Measurements from ENCODE around the gene ENTHD1.

DNA sequence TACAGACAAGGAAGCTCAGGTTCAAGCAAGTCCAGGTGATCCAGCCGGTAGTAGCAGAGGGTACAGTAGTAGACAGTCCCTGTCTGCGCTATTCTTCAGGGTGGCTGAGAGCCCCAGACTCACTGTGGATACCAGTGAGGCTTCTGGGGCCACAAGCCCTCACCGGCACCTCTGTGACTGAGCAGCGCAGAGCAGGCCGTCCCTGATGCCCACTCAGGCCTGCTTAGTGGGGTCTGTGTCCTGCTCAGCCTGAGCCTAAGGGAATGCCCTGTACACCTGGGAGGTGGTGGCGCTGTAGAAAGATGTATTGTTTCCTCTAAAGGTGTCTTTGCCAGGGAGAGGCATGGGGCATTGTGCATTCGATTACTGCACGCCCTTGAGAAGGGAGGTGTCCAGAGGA lies 179.2 kb downstream of the ENTHD1 start:
- TF ChIP-seq, protein P1, sequence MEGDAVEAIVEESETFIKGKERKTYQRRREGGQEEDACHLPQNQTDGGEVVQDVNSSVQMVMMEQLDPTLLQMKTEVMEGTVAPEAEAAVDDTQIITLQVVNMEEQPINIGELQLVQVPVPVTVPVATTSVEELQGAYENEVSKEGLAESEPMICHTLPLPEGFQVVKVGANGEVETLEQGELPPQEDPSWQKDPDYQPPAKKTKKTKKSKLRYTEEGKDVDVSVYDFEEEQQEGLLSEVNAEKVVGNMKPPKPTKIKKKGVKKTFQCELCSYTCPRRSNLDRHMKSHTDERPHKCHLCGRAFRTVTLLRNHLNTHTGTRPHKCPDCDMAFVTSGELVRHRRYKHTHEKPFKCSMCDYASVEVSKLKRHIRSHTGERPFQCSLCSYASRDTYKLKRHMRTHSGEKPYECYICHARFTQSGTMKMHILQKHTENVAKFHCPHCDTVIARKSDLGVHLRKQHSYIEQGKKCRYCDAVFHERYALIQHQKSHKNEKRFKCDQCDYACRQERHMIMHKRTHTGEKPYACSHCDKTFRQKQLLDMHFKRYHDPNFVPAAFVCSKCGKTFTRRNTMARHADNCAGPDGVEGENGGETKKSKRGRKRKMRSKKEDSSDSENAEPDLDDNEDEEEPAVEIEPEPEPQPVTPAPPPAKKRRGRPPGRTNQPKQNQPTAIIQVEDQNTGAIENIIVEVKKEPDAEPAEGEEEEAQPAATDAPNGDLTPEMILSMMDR (IDR thresholded peaks at IDR 0.05), result no peak
- TF ChIP-seq POLR2A (IDR thresholded peaks at IDR 0.05), result no peak

All from breast epithelium (tissue), 3 donors.